ENCODE measurements around the gene SEC22B.
"Not testable (repeated sequence)": the region's sequence is repeated elsewhere in the genome, so short reads cannot be mapped to it uniquely, and the experiment has no call there.

SEC22B gene

DNA sequence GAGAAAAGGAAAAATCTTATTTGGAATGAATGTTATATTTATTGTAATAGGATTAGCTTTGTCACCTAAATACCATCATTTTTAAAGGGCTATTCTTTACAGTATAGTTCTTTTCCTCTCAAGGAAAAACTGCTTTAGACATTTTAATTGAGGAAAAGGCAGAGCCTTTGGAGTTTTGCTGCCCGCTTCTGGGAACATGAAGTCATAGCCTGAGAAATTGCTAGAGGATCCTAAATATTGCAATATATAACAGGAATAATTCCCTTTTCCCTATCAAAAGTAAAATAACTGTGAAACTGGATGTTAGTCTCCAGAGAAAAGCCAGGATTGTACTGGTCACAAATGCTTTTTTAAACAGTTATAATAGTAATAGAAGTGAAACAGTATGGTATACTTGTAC lies 30.5 kb downstream of the SEC22B start:
- DNase-seq (ENCODE audit: low read depth in 3 of 3), result not testable (repeated sequence)

DNA sequence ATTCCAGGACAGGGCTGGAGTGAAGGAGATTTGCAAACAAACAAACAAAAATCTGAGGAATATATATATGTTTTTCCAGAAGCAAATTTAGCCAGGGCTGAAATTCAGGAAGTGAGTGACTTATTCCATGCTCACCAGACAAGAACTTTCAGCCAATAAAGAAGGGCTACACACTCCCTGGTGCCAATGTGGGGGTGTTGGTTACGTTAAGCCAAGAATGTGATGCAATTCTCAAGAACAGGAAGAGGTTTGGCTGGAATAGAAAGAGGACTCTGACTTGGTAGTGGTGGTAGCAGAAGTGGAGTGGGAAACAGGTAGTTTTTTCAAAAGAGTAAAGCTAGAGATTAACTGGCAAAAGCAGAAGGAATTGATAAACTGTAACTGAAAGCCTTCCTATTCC lies 31.7 kb downstream of the SEC22B start:
- DNase-seq (ENCODE audit: low read depth in 3 of 3), result not testable (repeated sequence)

DNA sequence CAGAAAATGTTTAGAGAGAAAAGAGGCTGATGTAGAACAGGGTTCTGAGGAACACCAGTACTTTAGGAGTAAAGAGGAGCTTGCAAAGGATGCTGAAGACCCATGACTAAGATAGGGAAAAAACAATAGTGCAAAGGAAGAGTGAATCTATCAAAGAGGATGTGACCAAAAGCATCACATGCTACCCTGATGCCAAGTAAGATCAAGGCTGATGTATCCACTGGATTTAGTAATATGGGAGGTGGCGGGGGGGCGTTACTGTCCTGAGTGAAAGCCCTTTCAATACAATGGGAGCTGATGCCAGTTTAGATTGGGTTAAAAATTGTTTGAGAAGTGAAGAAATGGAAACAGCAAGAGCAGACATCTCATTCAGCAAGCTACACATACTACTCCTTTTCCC lies 32.2 kb downstream of the SEC22B start:
- not testable (repeated sequence) for DNase-seq (ENCODE audit: low read depth in 3 of 3)

DNA sequence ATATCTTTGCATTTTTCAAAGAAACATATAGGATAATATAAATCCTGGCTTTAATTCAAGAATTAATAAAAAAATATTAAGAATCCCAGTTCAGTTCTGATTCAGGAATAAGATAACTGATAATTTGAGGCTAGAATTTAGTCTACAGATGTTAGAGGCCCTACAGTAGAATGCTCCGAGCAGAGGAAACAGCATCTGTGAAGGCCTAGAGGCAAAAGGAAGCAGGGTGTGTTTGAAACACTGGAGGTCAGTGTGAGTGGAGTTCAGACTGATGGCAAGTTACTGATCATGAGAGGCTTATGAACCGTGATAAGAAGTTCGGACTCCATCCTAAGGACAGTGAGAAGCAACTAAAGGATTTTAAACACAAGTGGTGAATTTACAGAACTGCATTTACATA lies 33.0 kb downstream of the SEC22B start:
- DNase-seq (ENCODE audit: low read depth in 3 of 3), result not testable (repeated sequence)

DNA sequence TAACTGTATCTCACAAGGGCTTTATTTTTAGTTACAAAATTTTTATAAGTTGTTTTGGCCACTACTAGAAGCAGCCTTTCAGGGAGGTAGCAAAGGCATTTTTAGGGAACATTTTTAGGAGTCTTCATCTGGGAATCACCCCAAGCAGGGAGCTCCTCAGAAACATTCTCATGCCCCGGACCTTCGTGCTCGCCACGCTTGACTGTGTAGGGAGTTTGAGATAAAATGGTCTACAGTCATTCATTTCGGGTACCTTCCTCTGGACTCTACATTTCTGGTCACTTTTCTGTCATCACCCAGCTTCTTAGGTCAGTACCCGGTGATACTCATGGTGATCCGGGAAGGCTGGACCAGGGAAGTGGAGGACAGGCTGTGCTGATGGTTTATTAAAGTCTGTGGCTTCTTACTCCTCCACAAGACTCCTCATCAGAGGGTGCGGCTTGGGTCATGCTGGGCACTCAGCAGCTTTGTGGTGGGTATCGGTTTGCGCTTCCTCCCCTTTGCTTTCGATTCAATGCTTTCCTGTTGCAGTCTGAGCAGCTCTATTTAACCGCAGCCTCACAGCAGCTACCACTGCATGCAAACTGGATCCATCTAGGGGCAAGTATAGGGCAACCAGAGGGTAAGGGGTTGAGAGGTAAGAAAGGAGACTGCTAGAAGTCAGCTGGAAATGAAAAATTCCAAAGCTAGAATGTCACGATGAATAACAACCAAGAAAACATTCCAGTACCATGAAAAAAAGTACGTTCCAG lies 33.6 kb downstream of the SEC22B start:
- DNase-seq (ENCODE audit: low read depth in 3 of 3), result peak; percentile 8 to 43 (median 36)

DNA sequence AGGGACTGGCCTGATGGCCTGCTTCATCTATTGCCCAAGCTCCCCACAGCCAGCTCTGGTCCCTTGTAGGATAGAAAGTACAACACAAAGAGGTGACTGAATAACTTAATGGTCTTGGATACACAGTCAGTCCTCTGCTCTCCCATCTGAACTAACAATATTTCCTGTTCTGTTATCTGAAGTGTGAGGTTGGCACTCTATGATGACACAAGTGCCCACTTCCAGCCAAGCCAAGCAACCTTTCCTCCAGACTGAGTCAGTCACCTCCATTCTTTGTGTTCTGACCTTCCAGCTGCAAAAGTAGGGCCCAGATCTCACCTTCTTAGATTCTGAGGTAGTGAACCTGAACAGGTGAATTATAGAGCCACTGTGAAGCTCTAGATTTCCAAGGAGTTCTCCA lies 34.5 kb downstream of the SEC22B start:
- not testable (repeated sequence) for DNase-seq (ENCODE audit: low read depth in 3 of 3)

DNA sequence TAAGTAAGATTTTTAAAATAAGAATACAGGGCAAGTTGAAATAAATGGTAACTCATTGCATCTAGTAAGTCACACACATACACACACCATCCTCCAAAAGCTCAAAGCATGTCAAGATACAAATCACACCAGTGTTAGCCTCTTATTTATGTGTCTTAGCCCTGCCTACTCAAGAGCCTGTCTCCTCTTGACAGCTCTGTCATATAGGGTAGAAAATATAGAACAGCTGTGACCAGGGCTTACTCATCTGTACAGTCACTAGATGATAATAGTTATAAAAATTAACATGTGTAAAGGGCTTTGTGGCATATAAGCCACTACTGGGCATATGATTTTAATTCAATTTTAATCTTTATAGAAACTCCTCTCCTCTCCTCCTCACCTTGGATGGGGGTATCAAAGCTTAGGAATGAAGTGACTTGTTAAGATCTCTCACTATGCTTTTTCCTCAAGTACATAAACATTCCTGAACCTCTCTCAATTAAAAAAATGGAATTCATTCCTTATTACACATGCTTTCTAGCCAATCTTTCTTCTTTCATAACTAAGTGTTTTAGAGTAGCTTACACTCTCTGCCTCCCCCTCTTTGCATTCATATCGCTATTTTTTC lies 35.6 kb downstream of the SEC22B start:
- DNase-seq (ENCODE audit: low read depth in 3 of 3), result not testable (repeated sequence)

DNA sequence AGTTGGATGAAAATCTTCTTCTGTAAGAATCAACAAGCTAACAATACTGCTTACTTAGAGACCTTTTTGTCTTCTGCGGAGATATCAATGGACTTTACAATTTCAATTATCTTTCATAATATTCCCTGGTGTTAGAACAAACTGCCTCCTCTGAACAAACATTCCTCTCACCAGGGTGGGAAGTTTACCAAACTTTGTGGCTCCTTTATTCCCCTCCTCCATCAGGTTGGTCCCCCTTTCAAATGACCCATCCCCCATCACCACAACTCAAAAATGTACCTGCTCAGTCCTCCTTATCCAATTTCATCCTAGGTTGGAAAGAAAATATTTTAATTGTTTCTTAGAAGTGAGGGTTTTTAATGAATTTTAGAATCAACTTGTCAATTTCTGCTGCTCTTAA lies 40.2 kb downstream of the SEC22B start:
- DNase-seq (ENCODE audit: low read depth in 3 of 3), result not testable (repeated sequence)

DNA sequence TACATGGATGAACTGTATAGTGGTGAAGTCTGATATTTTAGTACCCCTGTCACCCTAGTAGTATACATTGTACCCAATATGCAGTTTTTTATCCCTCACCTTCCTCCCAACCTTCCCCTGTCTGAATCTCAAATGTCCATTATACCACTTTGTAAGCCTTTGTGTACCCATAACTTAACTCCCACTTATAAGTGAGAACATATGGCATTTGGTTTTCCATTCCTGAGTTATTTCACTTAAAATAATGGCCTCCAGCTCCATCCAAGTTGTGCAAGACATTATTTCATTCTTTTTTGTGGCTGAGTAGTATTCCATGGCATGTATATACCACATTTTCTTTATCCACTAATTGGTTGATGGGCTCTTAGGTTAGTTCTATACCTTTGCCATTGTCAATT lies 42.4 kb downstream of the SEC22B start:
- not testable (repeated sequence) for DNase-seq (ENCODE audit: low read depth in 3 of 3)

DNA sequence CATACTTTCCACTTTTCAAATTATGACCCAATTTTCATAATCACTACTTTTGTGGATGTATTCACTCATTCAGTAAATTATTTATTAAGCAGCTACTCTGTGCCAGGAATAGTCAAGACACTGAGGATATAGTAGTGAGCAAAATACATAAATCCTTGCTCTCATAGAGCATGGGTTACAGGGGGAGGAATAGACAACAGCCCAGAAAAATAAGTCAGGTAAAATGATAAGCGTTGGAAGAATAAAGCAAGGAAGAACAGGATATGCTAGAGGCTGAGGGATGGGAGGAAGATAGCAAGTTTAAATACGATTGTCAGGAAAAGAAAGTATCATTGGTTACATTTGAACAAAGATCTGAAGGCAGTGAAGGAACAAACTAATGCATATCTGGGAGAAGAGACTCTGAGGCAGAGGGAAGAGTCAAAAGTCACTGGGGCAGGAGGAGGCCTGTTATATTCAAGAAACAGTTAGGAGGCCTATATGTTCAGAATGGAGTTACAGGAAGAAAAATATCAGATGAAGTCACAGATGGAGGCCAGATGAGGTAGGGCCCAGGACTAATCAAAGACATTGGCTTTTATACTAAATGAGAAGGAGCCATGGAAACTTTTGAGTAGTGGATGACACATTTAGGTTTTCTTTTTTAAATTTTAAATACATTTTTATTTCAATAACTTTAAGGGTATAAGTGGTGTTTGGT lies 42.9 kb downstream of the SEC22B start:
- DNase-seq (ENCODE audit: low read depth in 3 of 3), result no peak

DNA sequence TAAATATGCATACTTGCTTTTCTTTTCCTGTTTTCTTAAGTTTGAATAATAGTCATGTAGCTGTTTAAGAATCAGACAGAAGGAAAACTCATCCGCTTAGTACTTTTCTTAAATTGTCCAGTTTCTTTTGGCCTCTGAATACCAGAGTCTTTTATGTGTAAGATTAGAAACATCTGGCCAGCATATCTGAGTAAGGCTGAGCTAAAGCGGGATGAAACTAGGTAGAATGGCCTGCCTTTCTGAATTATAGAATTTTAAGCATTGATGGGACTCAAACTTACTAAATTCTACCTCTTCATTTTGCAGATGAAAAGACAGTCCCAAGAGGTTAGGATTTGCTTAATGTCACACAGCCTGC lies 43.9 kb downstream of the SEC22B start:
- not testable (repeated sequence) for DNase-seq (ENCODE audit: low read depth in 3 of 3)

DNA sequence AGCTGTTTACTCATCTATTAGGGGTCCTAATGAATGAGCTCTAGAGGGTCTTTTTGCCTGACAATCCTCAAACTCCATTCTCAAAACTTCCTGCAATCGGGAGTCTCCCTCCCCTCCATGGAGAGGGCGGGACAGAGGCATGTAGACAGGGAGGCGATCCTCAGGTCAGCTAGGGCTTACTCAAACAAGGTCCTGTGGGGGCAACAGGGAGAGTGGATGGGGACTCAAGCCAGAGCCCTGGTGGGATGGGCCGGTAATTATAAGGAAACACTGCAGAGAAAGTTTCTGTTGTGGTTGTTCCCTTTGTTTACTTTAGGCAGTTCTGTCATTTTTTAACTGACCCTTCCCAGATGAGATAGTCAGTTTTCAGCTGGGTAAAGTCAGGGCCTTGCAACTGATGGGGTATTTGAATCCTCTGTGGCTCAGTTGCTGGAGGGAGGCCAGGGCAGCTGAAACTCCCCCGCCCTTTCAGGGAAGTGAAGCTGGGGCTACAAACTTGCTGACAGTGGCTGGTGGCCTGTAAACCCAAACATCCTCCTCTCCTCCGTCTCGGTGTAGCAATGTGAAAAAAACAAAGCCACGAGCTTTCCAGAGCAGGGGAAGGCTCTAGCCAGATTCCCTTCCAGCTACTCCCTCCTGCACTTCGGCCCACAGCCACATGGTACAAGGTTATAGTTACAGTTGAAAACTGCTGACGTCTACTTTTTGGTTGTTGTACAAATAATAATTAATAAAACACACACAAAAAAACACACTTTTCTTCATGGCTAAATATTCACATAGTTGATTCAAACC lies 44.5 kb downstream of the SEC22B start:
- DNase-seq (ENCODE audit: low read depth in 3 of 3), result not testable (repeated sequence)

DNA sequence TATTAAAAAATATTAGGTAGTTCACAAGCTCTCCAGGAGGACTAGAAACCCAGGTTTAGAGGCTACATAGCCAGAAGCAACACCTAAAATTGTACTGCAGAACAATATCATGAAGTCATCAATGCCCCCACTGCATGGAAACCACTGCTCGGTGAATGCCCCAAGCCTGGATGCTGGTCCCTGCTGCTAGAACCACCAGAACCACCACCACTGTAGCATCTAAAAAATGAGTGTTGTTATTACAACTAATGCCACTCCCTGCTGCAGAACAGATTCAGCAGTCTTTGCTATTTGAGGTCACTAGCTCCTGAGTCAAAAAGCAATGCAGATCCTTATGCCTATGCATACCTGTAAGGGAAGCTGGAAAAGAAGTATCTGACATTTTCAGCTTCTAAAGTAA lies 48.4 kb downstream of the SEC22B start:
- not testable (repeated sequence) for DNase-seq (ENCODE audit: low read depth in 3 of 3)

DNA sequence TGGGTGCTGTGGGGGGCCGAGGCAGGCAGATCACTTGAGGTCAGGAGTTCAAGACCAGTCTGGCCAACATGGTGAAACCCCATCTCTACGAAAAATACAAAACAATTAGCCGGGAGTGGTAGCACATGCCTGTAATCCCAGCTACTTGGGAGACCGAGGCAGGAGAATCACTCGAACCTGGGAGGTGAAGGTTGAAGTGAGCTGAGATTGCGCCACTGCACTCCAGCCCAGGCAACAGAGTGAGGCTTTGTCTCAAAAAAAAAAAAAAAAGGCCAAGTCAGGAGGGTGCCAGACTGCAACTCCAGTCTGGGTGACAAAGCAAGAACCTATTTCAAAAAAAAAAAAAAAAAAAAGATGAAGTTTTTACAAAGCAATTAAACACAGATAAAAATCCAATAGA lies 50.1 kb downstream of the SEC22B start:
- DNase-seq (ENCODE audit: low read depth in 3 of 3), result not testable (repeated sequence)

DNA sequence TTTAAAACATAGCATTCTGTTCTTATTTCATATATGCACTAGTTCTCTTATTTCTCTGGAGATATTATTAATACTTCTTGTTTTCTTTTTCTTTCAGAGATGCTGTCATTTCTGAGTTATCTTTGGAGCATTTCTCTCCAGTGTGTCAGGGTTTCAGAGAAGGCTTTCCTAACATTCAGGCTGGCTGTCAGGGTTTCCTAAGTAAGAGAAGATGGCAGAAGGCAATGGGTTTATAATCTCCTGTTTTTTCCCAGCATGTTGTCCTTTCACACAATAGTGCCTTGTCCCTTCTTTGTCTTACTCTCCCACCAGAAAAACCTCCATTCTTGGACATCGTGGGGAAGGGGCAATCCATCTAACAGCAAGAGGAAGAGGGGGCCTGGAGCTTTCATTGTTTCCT lies 51.7 kb downstream of the SEC22B start:
- DNase-seq (ENCODE audit: low read depth in 3 of 3), result not testable (repeated sequence)

DNA sequence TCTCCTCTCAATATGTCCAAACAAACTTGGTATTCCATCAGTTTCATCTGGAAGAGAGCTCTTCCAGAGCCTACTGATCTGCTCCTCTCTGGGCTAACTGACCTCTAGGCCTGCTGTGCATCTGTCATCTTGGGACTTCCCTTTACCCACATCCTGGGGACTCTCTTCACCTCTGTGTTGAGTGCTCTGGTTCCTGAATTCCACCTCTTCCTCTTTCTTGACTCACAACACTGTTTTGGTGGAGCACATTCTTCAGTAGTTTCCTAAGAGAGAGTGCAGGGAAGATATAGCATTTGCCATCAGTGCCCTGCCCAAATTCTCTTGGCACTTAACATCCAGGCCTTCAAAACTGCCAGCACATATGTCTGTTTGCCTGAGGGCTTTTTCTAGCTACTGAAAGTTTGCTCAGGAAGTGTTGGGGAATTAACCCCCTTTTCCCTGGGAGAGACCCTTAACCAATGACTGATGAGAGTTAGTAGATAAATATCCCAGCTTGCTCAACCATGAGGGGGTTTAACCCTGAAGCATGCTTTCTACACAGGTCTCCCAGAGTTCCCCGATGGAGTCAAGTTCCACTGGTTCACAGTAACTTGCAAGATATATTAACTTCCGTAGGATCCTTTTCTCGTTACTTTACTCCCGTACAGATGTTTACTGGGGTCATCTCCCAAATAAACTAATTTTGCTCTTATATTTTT lies 52.4 kb downstream of the SEC22B start:
- DNase-seq (ENCODE audit: low read depth in 3 of 3), result not testable (repeated sequence)

DNA sequence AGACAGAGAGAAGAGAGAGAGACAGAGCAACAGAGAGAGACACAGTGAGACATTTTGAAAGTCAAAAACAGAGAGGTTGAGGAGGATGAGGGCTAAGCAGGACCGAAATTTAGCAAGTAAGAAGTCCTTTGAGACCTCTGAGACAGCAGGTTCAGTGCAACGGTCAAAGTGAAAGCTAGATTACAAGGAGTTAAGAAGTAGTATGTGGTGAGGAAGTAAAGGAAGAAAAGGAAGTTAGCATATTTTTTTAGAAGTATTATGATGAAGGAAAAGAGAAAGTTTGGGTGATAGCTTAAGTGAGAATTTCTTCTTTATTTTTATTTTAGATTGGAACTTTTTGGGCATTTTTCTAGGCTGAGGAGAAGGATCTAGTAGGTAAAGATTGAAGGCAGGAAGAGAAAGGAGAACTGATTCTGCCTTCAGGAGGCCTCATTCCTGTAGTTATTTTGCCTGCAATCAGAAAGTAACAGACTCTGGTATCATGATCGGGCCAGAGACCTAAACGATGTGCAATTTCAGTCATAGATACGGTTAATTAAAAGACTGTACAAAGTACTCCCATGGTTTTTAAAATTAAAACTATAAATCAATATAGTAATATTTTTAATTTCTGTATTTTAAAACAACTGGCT lies 53.9 kb downstream of the SEC22B start:
- DNase-seq (ENCODE audit: low read depth in 3 of 3), result not testable (repeated sequence)

DNA sequence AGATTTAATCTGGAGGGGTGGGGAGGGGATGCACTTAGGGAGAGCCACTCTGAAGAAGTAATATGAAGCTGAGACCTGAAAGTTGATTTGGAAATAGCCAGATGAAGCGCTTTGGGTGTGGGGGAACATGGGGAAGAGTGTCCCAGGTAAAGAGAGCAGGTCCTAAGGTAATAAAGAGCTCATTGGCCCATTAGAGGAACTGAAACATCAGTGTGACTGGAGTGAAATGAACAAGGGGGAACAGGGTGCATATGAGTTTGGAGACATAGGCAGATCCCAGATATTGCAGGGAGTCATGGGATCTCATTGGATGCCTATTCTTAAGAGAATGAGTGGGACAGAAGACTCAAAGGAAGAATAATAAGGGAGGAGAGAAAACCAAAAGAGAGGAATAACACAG lies 54.5 kb downstream of the SEC22B start:
- DNase-seq (ENCODE audit: low read depth in 3 of 3), result not testable (repeated sequence)

DNA sequence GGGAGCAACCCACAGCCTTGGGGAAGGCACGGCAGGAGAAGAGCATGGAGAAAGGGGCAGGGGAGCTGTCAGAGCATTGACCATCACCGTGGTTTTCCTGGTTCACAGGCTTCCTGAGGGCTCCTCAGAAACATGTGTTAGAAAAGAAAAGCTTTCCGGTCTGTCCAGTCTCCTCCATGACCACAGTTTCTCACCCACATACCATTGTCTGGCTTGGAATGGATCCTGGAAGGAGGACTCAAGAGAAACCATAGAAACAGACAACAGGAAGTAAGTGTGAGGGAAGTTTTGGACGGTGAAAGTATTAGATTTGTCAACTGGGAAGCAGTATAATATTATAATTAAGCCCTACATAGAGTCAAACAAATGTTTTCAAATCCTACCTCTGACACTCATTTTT lies 55.8 kb downstream of the SEC22B start:
- not testable (repeated sequence) for DNase-seq (ENCODE audit: low read depth in 3 of 3)

DNA sequence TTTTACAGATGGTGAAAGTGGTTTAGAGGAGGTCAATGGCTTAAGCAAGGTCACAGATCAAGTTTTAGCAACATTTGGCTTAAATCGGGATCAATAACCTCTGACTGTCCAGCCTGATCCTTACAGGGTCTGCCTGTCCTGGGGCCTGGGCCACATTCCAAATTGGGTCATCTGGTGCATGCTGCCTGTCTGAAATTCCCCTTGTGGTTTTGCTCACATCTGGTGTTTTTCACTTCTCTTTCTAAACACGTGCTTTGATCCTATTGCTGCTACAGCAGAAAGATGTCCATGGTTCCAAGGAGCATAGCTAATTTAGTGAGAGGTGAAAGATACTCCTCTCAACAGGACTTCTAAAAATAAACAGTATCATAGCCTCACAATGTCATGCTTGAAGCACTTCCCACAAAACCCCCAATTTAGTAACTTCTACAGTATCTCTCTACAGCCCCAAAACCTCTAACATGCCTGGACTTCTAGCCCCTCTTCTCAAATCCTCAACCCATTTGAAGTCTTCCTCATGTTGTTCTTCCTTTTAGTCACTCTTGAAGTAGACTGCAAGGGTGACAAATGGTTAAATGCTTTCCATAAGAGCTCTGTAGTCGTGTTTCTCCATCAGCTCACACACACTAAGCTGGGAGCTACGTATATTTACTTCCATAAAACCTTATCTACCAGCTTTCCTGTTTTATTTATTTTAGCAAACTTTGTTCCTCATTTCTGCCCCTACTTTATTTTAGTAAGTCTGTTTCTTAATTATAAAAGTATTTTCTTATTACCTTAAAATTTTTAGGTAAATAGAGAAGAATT lies 58.7 kb downstream of the SEC22B start:
- not testable (repeated sequence) for DNase-seq (ENCODE audit: low read depth in 3 of 3)
